HG02884 (cell line): ENCODE data around the gene SLC39A9.

Experiments
- ATAC-seq: cut with Tn5 transposase; IDR thresholded peaks from one replicate; pipeline ENCODE4 v1.9.1; 2021; ENCODE audit warnings: mild to moderate bottlenecking, moderate library complexity; ENCODE audit not compliant: unreplicated experiment

The SLC39A9 gene

DNA sequence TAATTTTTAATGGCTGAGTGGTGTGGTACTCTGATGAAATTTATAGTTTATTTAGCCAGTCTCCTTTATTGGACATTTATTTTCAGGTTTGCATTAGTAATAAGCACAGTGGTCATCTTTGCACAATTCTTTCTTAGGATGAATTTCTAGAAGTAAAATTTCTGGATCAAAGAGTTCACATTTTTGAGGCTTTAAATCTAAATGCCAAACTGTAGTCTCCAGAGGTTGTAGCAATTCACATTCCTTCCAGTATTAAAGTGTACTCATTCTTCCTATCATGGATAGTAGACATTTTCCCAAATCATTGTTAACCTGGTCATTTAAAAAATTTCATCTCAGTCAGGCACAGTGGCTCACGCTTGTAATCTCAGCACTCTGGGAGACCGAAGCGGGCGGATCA is 24.8 kb downstream of the SLC39A9 start:
- no peak for ATAC-seq

DNA sequence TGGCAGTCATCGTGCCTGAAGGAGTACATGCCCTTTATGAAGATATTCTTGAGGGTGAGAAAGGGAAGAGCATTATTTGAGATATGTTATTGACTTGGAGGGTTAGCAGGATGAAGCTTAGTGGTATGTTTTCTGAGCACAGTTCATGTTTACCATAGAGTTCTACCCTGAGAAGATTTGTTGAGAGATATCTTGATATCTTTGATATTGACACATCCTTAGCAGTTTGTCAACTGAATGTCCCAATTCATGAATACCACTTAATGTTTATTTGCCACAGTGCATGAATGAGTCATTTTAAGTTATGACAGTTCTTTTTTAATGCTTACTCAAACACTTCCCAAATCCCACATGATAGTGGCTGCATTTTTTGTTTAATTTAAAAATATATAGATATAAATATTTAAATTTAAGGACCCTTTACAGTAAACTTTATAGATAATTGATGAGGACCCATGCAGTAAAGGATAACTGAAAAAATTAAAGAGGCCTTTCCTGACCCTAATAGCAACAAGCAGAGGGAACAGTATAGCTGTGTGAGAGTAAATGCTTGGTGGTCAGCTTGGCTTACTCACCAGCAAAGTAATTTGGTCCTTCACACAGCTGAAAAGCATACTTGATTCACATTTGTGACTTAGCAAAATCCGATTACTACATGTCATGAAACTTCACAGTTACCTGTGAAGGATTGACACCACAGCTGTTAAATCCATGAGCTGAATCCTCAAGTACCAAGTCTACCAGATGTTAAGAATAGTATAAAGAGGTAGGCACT is 25.8 kb downstream of the SLC39A9 start:
- no peak for ATAC-seq

DNA sequence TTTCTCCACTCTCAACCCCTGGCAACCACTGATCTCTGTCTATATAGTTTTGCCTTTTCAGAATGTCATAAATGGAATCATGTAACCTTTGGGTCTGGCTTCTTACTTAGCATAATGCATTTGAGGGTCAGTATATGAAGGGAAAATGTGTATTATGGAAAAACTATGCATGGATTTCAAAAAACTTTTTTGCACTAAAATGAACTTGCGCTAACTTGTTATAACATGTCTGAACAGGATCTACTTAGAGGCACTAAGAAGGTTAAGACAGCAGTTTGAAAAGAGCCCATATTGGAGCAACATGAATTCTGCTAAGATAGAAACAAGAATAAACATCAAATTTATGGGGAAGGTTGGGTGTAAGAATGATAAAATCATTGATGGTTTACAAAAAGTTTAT is 29.1 kb downstream of the SLC39A9 start:
- ATAC-seq: no peak

DNA sequence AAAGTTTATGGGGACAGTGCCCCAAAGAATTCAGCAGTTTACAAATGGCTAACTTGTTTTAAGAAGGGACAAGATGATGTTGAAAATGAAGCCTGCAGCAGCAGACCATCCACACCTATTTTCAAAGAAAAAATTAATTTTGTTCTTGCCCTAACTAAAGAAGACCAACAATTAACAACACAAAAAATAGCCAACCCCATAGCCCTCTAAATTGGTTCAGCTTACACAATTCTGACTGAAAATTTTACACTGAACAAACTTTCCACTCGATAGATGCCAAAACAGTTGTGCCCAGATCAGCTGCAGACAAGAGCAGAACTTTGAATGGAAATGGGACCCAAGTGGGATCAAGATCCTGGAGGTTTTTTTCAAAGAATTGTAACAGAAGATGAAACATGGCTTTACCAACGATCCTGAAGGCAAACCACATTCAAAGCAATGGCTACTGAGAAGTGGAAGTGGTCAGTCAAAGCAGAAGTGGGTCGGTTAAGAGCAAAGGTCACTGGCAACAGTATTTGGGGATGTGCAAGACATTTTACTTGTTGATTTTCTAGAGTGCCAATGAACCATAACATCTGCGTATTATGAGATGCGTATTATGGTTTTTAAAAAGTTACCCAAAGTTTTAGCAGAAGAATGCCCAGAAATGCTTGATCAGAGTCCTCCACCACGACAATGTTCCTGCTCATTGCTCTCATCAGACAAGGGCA is 30.0 kb downstream of the SLC39A9 start:
- no peak for ATAC-seq

DNA sequence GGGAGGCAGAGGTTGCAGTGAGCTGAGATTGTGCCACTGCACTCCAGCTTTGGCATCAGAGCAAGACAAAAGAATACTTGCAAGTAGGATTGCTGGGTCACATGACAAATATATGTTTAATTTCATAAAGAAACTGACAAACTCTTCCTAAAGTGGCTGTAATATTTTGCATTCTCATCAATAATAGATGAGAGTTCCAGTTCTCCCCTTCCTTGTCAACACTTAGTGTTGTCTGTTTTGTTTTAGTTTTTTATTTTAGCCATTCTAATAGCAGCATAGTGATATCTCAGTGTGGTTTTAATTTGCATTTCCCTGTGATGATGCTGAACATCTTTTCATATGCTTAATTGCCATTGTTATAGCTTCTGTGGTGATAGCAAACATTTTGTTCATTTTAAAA is 31.2 kb downstream of the SLC39A9 start:
- no peak for ATAC-seq

DNA sequence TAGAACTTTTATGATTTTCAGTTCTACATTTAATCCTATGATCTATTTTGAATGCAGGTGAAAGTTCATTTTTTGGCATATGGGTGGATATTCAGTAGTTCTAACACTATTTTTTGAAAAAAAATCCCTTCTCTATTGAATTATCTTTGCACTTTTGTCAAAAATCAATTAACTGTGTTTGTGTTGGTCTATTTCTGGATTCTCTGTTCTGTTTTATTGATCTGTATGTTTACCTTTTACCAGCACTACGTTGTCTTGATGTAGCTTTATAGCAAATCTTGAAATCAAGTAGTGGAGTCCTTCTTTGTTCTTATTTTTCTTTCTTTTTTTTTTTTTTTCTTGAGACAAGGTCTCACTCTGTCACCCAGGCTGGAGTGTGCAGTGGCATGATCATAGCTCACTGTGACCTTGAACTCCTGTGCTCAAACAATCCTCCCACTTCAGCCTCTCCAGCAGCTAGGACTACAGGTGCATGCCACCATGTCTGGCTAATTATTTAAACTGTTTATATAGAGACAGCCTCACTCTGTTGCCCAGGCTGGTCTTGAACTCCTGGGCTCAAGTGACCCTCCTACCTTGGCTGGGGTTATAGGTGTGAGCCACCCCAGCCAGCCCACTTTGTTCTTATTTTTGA is 31.9 kb downstream of the SLC39A9 start:
- ATAC-seq: no peak

DNA sequence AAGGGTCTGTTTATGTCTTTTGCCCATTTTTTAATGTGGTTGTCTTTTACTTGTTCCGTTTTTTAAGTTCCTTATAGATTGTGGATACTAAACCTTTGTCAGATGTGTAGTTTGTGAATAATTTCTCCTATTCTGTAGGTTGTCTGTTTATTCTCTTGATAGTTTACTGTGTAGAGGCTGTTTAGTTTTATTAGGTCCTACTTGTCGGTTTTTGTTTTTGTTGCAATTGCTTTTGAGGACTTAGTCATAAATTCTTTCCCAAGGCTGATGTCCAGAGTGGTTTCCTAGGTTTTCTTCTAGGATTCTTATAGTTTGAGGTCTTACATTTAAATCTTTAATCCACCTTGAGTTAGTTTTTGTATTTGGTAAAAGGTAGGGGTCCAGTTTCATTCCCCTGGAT is 33.9 kb downstream of the SLC39A9 start:
- ATAC-seq: no peak

DNA sequence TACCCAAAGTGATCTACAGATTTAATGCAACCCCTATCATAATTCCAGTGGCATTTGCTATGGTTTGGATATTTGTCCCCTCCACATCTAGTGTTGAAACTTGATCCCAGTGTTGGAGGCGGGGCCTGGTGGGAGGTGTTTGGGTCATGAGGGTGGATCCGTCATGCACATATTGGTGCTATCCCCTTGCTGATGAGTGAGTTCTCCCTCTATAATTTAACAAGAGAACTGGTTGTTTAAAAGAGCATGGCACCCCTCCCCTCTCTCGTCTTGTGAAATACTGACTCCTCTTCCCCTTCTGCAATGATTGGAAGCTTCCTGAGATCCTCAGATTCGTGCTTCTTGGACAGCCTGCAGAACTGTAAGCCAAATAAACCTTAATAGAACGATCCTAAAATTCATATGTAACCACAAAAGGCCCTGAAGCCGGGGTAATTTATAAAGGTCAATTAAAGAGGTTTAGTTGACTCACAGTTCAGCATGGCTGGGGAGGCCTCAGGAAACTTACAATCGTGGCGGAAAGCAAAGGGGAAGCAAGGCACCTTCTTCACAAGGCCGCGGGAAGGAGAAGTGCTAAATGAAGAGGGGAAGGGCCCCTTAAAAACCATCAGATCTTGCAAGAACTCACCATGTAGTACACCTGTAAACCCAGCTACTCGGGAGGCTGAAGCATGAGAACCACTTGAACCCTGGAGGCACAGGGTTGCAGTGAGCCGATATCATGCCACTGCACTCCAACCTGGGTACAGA is 41.2 kb downstream of the SLC39A9 start:
- ATAC-seq: no peak

DNA sequence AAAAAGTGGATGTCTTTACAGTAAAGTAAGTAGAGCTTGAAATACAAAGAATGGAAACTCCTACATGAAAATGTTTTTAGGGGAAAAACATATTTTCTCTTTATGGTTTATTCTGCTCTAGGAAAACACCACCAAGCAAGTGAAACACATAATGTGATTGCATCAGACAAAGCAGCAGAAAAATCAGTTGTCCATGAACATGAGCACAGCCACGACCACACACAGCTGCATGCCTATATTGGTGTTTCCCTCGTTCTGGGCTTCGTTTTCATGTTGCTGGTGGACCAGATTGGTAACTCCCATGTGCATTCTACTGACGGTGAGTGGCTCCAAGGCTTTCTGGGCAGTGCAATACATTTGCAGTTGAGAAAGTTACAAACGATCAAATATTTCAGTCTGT is 43.5 kb downstream of the SLC39A9 start:
- ATAC-seq: peak; percentile 52

DNA sequence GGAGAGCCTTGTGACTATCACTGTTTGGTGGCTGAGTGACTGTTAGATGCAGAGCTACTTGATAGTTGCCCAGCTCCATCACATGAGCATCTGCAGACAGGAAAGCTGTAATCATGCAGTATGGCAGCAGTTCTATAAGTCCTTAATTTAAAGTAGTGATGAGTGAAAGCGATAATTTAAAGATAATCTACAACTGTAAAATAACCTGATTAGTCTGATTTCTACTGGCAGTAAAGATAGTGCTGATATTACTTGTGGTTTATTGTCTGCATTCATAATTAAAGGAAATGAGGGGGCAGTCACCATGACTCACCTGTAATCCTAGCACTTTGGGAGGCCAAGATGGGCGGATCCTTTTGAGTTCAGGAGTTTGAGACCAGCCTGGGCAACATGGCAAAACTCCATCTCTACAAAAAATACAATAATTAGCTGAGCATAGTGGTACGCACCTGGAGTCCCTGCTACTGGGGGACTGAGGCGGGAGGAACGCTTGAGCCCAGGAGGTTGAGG is 44.9 kb downstream of the SLC39A9 start:
- no peak for ATAC-seq

DNA sequence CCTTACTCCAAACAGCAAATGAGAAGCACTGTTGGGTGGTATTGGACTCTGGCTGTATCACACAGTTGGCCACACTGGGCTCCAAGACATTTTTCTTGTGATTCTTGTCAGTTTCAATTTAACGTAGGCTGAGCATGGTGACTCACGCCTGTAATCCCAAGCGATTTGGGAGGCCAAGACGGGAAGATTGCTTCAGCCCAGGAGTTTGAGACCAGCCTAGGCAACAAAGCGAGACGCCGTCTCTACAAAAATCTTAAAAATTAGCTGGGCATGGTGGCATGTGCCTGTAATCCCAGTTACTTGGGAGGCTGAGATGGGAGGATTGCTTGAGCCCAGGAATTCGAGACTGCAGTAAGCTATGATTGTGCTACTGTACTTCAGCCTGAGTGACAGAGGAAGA is 50.7 kb downstream of the SLC39A9 start:
- no peak for ATAC-seq

DNA sequence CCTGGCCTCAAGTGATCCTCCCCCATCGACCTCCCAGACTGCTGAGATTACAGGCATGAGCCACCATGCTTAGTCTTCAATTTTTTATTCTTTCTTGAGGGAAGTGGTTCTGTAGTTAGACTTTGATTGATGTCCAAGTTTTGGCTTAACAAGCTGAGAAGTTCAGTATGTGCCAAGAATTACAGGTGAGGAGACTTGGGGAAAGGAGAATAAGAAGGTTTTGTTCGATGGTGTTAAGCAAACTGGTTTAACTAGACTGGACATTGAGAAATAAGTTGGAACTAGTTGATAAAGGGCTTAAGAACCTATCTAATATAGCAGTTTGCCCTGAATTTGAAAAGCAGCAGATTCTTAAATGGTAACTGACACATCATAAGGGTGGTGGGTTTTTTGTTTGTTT is 53.4 kb downstream of the SLC39A9 start:
- no peak for ATAC-seq

DNA sequence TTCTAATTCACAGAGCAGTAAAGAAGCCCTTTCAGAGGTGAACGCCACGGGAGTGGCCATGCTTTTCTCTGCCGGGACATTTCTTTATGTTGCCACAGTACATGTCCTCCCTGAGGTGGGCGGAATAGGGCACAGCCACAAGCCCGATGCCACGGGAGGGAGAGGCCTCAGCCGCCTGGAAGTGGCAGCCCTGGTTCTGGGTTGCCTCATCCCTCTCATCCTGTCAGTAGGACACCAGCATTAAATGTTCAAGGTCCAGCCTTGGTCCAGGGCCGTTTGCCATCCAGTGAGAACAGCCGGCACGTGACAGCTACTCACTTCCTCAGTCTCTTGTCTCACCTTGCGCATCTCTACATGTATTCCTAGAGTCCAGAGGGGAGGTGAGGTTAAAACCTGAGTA is 59.9 kb downstream of the SLC39A9 start:
- no peak for ATAC-seq

DNA sequence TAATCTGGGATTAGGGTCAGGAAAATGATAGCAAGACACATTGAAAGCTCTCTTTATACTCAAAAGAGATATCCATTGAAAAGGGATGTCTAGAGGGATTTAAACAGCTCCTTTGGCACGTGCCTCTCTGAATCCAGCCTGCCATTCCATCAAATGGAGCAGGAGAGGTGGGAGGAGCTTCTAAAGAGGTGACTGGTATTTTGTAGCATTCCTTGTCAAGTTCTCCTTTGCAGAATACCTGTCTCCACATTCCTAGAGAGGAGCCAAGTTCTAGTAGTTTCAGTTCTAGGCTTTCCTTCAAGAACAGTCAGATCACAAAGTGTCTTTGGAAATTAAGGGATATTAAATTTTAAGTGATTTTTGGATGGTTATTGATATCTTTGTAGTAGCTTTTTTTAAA is 60.6 kb downstream of the SLC39A9 start:
- no peak for ATAC-seq

DNA sequence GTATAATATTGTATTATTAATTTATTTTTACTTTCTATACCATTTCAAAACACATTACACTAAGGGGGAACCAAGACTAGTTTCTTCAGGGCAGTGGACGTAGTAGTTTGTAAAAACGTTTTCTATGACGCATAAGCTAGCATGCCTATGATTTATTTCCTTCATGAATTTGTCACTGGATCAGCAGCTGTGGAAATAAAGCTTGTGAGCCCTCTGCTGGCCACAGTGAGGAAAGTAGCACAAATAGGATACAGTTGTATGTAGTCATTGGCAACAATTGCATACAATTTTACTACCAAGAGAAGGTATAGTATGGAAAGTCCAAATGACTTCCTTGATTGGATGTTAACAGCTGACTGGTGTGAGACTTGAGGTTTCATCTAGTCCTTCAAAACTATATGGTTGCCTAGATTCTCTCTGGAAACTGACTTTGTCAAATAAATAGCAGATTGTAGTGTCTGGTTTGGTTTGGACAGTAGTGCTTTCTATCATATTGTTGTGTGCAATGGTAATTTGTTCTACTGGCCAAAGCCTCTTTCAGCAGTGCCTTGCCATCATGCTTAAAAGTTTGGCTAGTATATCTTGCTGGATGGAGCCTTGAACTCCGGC is 61.7 kb downstream of the SLC39A9 start:
- no peak for ATAC-seq

DNA sequence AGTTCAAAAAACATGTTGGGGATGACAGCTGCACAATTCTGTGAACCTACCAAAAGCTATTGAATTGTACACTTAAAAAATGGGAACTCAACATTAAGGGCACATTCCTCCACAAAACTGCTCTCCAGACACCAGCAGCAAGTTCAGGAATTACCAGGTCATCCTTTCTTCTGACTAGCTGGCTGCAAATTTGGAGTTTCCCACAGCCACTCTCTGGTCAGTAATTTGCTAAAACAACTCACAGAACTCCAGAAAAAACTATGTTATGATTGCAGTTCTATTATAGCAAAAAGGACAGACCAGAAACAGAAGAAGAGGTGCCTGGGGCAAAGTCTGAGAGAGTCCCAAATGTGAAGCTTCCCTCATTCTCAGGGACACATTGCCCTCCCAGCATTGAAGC is 65.9 kb downstream of the SLC39A9 start:
- ATAC-seq: no peak

DNA sequence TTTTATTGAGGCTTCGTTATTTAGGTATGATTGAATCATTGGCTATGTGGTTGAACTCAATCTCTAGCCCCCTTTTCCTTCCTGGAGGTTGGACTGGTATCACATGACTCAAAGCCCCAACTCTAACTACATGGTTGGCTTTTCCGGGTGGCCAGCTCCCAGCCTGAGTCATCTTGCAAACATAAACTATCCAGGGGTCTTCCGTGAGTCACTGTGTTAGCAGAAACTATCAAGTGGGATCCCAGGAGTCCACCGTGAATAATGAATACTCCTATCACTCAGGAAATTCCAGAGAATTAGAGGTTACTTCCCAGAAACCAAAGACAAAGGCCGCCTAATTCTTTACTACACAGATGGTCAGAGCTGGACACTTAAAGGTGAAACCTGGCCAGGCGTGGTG is 66.3 kb downstream of the SLC39A9 start:
- no peak for ATAC-seq

DNA sequence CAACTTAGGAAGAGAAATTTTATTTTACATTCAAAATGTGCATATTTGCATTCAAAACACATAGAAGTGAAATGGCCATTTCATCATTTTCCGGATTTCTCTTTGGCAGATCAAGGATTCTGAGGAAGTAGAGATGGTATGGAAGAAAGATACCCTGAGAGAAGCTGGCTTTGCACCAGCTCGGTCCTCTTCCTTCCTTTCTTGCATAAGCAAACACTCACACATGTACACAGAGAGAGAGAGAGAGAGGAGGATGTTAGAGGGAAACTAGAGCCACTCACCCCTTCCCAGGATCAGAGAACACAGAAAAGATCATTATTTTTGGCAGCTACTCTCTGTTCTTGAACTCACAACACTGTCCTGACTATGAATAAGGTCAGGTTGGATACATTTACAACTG is 70.5 kb downstream of the SLC39A9 start:
- ATAC-seq: no peak

DNA sequence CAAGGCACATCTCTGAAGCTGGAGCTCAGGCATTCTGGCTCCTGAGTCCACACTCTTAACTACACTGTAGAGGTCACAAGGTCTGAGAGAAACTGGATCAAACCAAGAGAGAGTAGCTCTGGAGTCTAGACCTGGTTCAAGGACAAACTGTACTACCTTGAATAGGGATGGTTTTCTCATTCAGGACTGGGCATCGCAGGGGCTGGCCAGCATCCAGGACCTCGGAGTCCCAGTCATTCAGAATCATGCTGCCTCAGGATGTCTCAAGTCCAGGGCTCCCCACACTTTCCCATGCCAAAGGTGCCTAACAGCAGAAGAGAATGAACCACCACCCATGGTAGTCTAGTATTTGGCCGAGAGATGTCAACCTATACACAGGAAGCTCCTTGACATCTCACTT is 72.9 kb downstream of the SLC39A9 start:
- no peak for ATAC-seq

DNA sequence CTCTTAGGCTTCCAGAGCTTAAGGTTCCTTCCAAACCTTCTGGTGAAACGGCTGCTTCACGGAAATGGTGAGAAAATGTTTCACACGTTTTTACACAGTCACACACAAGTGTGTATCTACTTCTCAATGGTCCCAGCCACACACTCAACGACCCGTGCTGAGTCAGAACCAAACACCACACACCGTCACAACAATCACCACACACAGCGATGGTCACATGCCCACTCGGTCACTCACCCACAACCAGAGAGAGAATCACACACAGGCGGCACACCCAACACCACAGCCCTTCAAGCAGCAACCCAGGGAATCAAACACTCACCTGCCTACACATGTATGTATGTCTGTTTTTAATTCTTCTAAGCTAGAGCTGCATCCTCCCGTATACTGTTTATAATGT is 73.4 kb downstream of the SLC39A9 start:
- no peak for ATAC-seq

DNA sequence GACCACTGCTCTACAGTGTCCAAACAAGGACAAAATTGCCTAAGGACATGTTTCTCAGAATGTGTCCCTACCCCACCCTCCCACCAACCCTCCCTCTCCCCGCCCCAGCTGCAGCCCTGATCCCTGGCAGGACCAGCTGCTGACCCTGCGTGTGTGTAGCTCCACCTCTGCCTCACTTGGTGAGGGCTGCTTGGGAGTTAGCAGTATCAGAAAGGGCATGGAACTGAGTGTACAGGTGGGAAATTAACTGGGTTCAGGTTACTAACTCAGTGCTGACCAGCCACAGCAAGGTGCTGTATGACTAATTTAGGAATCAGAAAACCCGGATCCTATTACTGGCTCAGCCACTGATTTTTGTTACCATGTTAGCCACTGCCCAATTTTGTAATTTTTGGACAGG is 74.8 kb downstream of the SLC39A9 start:
- no peak for ATAC-seq
